GM12801 (cell line): ENCODE results near the gene GHDC.

Source experiments
- TF ChIP-seq, protein P1 (sequence below): IDR thresholded peaks from one replicate; pipeline ENCODE4 v1.5.1; 2011; ENCODE audit warnings: control low read depth; ENCODE audit not compliant: insufficient read length; ENCODE audit errors: extremely low read depth

The GHDC gene

DNA sequence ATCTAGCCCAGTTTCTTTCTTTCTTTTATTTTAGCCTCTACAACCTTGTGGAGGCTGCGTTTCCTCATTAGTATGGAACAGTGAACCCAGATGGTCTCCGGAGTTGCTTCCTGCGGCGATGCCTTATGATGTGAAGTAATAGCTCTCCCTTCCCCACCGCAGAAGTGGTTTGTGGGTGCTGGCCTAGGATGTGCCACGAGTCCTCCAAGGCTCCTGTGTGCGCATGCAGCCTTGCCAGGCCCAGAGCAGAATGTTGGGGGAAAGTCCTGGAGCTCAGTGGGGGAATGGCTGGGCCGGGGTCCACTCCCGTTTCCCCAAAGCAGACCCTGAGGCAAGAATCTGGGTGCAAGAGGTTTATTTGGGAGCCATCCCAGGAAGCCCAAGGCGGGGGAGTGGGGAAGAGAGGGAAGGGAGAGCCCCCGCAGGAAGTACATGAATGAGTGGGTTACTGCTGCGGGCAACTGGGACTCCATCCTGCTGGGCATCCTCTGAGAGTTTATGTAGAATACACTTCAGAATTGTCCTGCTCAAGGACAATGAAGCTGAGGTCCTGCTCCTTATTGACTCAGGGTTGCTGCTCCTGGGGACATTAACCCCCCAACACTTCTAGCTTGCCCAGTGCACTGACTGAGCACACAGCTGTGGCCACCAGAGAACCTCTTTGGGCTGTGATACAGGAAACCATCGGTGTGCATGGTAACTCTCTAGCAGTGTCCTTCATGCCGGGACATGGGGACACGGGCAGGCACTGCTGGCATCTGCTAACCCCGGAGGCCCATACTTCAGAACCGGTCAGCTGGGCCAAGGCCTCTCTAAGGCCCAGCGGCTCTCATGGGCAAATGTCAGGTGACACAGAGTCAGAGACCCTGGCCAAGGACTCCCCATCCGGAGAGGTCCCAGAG is 5.3 kb downstream of the GHDC start:
- TF ChIP-seq, protein P1, sequence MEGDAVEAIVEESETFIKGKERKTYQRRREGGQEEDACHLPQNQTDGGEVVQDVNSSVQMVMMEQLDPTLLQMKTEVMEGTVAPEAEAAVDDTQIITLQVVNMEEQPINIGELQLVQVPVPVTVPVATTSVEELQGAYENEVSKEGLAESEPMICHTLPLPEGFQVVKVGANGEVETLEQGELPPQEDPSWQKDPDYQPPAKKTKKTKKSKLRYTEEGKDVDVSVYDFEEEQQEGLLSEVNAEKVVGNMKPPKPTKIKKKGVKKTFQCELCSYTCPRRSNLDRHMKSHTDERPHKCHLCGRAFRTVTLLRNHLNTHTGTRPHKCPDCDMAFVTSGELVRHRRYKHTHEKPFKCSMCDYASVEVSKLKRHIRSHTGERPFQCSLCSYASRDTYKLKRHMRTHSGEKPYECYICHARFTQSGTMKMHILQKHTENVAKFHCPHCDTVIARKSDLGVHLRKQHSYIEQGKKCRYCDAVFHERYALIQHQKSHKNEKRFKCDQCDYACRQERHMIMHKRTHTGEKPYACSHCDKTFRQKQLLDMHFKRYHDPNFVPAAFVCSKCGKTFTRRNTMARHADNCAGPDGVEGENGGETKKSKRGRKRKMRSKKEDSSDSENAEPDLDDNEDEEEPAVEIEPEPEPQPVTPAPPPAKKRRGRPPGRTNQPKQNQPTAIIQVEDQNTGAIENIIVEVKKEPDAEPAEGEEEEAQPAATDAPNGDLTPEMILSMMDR: no peak

DNA sequence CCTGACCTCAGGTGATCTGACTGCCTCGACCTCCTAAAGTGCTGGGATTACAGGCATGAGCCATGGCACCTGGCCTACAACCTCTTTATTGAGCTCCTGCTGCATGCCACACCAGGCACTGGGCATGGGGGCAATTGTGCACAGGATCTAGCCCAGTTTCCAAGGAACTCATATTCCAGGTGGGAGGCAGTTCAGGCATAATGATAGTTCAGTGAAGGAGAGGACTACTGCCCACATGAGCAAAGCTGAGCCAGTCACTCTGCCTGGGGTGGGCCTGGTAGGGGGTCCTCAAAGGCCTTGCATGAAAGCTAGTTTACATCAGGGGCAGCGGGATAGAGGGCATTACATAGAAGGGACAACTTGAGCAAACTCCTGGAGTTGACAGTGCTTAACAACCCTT is 6.5 kb downstream of the GHDC start:
- TF ChIP-seq, protein P1: no peak

DNA sequence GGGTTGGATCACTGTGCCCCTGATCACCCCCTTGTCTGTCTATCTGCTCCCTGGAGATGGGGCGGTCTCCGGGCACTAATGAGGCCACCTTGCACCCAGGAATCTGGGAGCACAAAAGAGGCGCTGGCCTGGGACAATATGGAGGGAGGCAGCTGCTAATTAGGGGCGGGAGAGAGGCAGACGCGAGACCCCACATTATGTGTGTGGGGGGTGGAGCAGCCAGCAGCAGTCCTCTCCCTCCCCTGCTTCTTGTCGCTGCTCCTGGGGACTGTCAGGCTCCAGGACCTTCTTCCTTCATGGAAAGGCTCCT is 8.7 kb downstream of the GHDC start:
- TF ChIP-seq, protein P1: no peak

DNA sequence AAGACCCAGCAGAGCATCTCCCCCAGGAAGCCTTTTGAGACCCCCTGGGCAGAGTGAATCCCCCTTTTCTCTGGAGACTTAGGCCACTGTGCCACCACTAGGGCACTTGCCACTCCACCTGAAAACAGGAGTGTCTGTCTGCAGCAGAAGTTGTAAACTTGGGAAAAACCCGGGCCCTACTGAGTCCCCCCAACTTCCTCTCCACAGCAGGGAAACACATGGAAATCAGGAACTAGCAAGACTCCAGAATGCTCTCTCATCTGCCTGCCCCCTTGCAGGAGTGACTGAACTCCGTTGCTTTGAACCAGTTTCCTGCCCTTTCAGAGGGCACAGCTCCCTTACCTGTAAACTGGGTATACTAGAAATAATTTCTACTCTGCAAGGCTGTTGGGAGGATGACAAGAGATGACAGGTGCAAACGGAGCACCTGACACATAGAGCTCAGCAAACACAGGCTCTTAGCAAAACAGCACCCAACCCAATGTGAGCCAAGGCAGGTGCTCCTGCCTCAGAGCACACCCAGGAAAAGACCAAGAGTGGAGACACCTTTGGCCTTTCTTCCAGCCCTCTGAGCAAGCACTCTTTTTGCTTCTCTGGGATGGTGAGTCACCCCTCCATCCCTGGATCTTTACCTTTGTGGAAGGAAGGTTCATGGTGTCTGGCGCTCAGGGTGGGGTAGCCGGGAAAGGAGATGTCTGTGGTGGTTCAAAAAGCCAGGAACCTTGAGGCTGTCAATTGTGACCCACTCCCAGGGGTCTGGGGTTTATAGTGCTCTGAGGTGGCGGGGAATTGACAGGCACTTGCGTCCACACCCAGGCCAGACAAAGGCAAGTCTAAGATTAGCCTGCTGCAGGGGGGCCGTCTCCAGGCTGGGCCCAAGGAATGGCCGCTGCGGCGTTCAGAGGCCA is 9.3 kb downstream of the GHDC start, which contains the start of gene HCRT:
TSS of gene HCRT (minus strand) at position 740 of the 908 bp plus-strand sequence. CDS start at position 653, 87 bp downstream.
- TF ChIP-seq, protein P1: no peak

DNA sequence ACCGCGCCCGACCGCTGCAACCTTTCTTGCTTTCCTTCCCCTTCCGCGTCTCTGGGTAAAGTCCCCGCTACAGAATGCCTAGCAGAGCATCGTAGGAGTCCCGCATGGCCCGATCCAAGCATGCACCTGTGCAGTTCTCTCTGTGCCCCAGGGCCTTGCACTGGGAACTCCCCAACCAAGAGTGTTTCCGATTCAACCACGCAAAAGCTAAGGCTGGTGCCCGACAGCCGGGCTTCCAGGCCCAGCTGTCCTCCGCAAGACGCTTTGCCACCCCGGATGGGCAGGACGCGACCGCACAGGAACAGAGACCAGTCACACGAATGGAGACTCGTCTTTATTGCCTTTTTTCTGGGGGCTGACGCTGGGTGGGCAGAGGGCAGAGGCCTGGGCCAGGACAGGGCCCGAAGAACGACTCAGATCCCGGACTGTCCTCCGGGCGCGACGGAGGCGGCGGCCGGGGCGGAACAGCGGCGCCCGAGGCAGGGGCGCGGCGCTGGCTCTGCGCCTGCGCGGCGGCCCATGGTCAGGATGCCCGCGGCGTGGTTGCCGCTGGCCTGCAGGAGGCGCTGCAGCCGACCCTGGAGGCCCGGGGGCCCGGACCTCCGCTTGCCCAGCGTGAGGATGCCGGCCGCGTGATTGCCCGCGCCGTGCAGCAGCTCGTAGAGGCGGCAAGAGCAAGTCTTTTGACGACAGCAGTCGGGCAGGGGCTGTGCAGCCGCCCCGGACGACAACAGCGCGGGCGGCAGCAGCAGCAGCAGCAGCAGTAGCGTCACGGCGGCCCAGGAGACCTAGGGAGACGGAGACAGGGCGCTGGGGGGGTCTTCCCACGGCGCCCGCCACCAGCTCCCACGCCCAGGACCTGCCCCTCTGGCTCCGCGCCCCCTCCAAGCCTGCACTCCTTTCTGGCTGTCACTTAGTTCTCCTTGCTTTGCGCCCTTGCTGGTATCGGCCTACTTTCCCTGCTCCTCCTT is 10.3 kb downstream of the GHDC start:
- TF ChIP-seq, protein P1: no peak

DNA sequence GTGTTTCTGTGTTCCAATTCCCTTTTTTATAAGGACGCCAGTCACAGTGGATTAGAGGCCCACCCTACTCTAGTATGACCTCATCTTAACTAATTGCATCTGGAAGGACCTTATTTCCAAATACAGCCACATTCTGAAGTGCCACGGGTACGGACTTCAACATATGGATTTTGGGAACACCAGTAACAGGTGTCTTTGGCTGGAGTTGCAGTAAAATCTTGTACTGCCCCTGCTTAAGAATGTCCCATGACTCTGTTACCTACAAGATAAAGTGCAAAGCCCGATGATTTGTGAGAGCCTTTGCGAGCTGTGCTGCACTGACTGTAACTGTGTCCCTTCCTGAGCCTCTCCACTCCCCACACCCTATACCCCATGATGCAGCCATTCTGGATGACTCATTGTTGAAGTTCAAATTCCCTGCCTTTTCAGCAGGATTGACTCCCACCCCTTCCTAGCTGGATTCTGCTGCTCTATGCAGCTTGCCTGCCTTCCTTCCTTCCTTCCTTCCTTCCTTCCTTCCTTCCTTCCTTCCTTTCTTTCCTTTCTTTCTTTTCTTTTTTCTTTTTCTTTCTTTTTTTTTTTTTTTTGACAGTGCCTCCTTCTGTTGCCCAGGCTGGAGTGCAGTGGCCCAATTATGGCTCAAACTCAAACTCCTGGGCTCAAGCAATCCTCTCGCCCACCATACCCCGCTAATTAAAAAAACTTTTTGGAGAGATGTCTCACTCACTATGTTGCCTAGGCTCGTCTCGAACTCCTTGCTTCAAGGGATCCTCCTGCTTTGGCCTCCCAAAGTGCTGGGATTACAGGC is 11.2 kb downstream of the GHDC start:
- TF ChIP-seq, protein P1: no peak
